ENCODE data around the gene ZC3H13.

Gene ZC3H13

GRCh38 chr13:45967589-45967988 is 85.0 kb downstream of the ZC3H13 start:
- H3K9me2 ChIP-seq (replicated peaks; ENCODE audit: insufficient read depth, low read length): no peaks in the 10 kb centered on the region
- H3K9me3 ChIP-seq (ENCODE audit: insufficient read depth, low read length): no peaks in the 10 kb centered on the region
- no peak overlapping the region for H3K9ac ChIP-seq (ENCODE audit: low read length)
- H3F3A ChIP-seq (ENCODE audit: insufficient read depth): no peaks in the 10 kb centered on the region
- no peak overlapping the region for H3K4me2 ChIP-seq (ENCODE audit: low read depth, low read length, poor library complexity, severe bottlenecking)
- H3K4me3 ChIP-seq (ENCODE audit: insufficient read depth, low read length, poor library complexity, severe bottlenecking): no peak overlapping the region
- H3K27me3 ChIP-seq (ENCODE audit: low read length): no peaks in the 10 kb centered on the region
- H2AFZ ChIP-seq (ENCODE audit: low read depth, low read length, severe bottlenecking): no peak overlapping the region
- H3K27ac ChIP-seq (ENCODE audit: low read depth, low read length): no peak overlapping the region
- peaks cover 27% of the 10 kb centered on the region; the same call in 1 of the 2 replicates for H3K36me3 ChIP-seq (ENCODE audit: low read length)
- H4K20me1 ChIP-seq (ENCODE audit: low read depth, low read length): no peaks in the 10 kb centered on the region
- TF ChIP-seq, protein P1, sequence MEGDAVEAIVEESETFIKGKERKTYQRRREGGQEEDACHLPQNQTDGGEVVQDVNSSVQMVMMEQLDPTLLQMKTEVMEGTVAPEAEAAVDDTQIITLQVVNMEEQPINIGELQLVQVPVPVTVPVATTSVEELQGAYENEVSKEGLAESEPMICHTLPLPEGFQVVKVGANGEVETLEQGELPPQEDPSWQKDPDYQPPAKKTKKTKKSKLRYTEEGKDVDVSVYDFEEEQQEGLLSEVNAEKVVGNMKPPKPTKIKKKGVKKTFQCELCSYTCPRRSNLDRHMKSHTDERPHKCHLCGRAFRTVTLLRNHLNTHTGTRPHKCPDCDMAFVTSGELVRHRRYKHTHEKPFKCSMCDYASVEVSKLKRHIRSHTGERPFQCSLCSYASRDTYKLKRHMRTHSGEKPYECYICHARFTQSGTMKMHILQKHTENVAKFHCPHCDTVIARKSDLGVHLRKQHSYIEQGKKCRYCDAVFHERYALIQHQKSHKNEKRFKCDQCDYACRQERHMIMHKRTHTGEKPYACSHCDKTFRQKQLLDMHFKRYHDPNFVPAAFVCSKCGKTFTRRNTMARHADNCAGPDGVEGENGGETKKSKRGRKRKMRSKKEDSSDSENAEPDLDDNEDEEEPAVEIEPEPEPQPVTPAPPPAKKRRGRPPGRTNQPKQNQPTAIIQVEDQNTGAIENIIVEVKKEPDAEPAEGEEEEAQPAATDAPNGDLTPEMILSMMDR (IDR thresholded peaks at IDR 0.05; ENCODE audit: insufficient read depth, low read length, poor library complexity, severe bottlenecking): no peak
- no peak for TF ChIP-seq EZH2phosphoT487 (conservative IDR thresholded peaks at IDR 0.05; ENCODE audit: low read length)
- H3K79me2 ChIP-seq (ENCODE audit: insufficient read depth, low read length): no peaks in the 10 kb centered on the region

DNA sequence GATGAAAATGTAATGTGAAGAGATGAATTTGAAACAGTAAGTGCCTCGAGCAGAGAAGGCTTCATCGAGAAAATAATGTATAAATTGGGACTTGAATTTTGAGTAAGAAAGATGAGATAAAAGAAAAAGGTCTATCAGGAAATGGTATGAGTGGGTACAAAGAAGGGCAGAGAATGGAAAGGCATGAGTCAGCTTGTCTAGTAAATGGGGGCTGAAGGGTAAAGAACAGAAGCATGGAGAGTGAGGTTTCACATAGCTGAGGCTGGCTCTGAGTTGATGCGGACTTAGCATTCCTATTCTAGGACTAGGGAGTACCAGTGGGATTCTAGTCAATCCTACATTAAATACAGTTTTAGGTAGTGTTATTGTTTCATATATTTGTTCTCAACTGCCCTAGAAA is 85.8 kb downstream of the ZC3H13 start:
- no peaks in the 10 kb centered on the region for H3F3A ChIP-seq (ENCODE audit: insufficient read depth)
- H3K27ac ChIP-seq (ENCODE audit: low read depth, low read length): no peak overlapping the region
- H3K4me3 ChIP-seq (ENCODE audit: insufficient read depth, low read length, poor library complexity, severe bottlenecking): no peak overlapping the region
- H3K4me2 ChIP-seq (ENCODE audit: low read depth, low read length, poor library complexity, severe bottlenecking): no peak overlapping the region
- no peaks in the 10 kb centered on the region for H3K79me2 ChIP-seq (ENCODE audit: insufficient read depth, low read length)
- H3K27me3 ChIP-seq (ENCODE audit: low read length): no peaks in the 10 kb centered on the region
- no peaks in the 10 kb centered on the region for H3K9me3 ChIP-seq (ENCODE audit: insufficient read depth, low read length)
- no peak overlapping the region for H3K9ac ChIP-seq (ENCODE audit: low read length)
- no peak for TF ChIP-seq EZH2phosphoT487 (conservative IDR thresholded peaks at IDR 0.05; ENCODE audit: low read length)
- TF ChIP-seq, protein P1 (IDR thresholded peaks at IDR 0.05; ENCODE audit: insufficient read depth, low read length, poor library complexity, severe bottlenecking): no peak
- no peaks in the 10 kb centered on the region for H3K9me2 ChIP-seq (replicated peaks; ENCODE audit: insufficient read depth, low read length)
- no peaks in the 10 kb centered on the region for H4K20me1 ChIP-seq (ENCODE audit: low read depth, low read length)
- H3K36me3 ChIP-seq (ENCODE audit: low read length): peaks cover 27% of the 10 kb centered on the region; the same call in 1 of the 2 replicates
- H2AFZ ChIP-seq (ENCODE audit: low read depth, low read length, severe bottlenecking): no peak overlapping the region

DNA sequence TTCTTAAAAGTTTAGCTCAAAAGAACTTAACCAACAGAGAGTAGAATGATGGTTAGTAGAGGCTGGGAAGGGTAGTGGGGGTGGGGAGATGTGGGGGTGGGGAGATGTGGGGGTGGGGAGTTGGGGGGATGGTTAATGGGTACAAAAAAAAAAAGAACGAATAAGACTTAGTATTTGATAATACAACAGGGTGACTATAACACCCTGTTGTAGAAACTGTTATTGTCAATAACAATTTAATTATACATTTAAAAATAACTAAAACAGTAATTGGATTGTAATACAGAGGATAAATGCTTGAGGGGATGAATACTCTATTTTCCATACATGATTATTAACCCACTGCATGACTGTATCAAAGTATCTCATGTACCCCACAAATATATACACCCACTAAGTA is 91.1 kb downstream of the ZC3H13 start:
- no peak for TF ChIP-seq EZH2phosphoT487 (conservative IDR thresholded peaks at IDR 0.05; ENCODE audit: low read length)
- TF ChIP-seq, protein P1 (IDR thresholded peaks at IDR 0.05; ENCODE audit: insufficient read depth, low read length, poor library complexity, severe bottlenecking): no peak
- H3K36me3 ChIP-seq (ENCODE audit: low read length): peaks cover 41% of the 10 kb centered on the region

More for the DNA sequence above, 91.1 kb downstream of the ZC3H13 start:
- no peaks in the 10 kb centered on the region for H3K79me2 ChIP-seq (ENCODE audit: insufficient read depth, low read length)
- H3K4me3 ChIP-seq (ENCODE audit: insufficient read depth, low read length, poor library complexity, severe bottlenecking): no peak overlapping the region
- H3K27me3 ChIP-seq (ENCODE audit: low read length): no peaks in the 10 kb centered on the region
- H2AFZ ChIP-seq (ENCODE audit: low read depth, low read length, severe bottlenecking): no peak overlapping the region
- no peak overlapping the region for H3K27ac ChIP-seq (ENCODE audit: low read depth, low read length)
- no peaks in the 10 kb centered on the region for H3F3A ChIP-seq (ENCODE audit: insufficient read depth)
- H3K4me2 ChIP-seq (ENCODE audit: low read depth, low read length, poor library complexity, severe bottlenecking): no peak overlapping the region
- H3K9ac ChIP-seq (ENCODE audit: low read length): no peak overlapping the region
- H3K9me3 ChIP-seq (ENCODE audit: insufficient read depth, low read length): no peaks in the 10 kb centered on the region
- H4K20me1 ChIP-seq (ENCODE audit: low read depth, low read length): no peaks in the 10 kb centered on the region
- H3K9me2 ChIP-seq (replicated peaks; ENCODE audit: insufficient read depth, low read length): no peaks in the 10 kb centered on the region

Data from SU-DHL-6 (cell line).